HepG2 (cell line): ENCODE measurements around the gene VWC2L.

Experiments used
- CTCF ChIP-seq: sonication (generic); formaldehyde crosslinking; IDR thresholded peaks from 2 replicates; pipeline ENCODE4 v1.5.0; 2020; ENCODE audit warnings: mild to moderate bottlenecking, missing genetic modification reagents, moderate library complexity
- ZGPAT ChIP-seq: IDR thresholded peaks from 2 replicates; pipeline ENCODE4 v1.6.1; 2016; ENCODE audit warnings: mild to moderate bottlenecking

GRCh38 chr2:214395040-214395439 lies 15.8 kb upstream of the VWC2L start:
- TF ChIP-seq CTCF (CRISPR knock-in tag) (no peak), ZGPAT (CRISPR knock-in tag) (no peak)
